GM13977 (cell line): ENCODE measurements around the gene LMNTD1.

Experiments used
- DNase-seq: peaks from one replicate; pipeline ENCODE4 v3.0.0; 2012; ENCODE audit warnings: low spot score
- in situ Hi-C: fragments of 300-500 bp; cut with MboI; formaldehyde crosslinking; loops from one replicate; pipeline ENCODE4 v1.12.0; 2022; ENCODE audit warnings: low sequenced_read_pairs, low pct_unique_long_range_greater_than_20kb, mixed read lengths, inconsistent platforms; ENCODE audit not compliant: unreplicated experiment
- TF ChIP-seq, protein P1 (sequence below): IDR thresholded peaks from 2 replicates; pipeline ENCODE4 v1.5.1; 2012; ENCODE audit warnings: mild to moderate bottlenecking, control low read depth; ENCODE audit not compliant: insufficient read depth; ENCODE audit errors: extremely low read depth, missing control alignments

LMNTD1 gene

DNA sequence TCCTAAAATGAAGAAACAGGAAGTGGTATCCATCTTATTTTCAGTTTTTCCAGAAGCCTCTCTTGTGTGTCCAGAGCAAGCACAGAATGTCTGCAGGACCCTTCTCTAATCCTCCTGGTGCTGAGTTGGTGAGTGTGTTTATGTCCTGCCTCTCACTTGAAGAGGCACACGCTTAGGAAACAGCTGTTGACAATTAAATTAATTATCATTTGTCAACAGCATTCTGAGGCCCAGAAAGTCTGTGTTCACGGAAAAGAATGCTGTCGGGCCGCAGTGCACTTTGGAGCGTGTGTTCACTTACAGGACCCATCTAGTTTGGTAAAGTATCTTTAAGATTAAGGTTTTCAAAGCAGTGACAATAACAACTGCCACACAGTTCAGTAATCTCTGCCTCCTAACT, 70.5 kb downstream of the LMNTD1 start:
- TF ChIP-seq, protein P1, sequence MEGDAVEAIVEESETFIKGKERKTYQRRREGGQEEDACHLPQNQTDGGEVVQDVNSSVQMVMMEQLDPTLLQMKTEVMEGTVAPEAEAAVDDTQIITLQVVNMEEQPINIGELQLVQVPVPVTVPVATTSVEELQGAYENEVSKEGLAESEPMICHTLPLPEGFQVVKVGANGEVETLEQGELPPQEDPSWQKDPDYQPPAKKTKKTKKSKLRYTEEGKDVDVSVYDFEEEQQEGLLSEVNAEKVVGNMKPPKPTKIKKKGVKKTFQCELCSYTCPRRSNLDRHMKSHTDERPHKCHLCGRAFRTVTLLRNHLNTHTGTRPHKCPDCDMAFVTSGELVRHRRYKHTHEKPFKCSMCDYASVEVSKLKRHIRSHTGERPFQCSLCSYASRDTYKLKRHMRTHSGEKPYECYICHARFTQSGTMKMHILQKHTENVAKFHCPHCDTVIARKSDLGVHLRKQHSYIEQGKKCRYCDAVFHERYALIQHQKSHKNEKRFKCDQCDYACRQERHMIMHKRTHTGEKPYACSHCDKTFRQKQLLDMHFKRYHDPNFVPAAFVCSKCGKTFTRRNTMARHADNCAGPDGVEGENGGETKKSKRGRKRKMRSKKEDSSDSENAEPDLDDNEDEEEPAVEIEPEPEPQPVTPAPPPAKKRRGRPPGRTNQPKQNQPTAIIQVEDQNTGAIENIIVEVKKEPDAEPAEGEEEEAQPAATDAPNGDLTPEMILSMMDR: no peak
- no peak for DNase-seq
- in situ Hi-C loops: no loop called here

GRCh38 chr12:25480145-25480544, 72.9 kb downstream of the LMNTD1 start:
- in situ Hi-C loops: no loop called here
- no peak for DNase-seq
- TF ChIP-seq, protein P1: no peak

- in situ Hi-C loops: no loop called here
- TF ChIP-seq, protein P1: no peak
These were observed 75.9 kb downstream of the LMNTD1 start for GRCh38 chr12:25477217-25477616.

DNA sequence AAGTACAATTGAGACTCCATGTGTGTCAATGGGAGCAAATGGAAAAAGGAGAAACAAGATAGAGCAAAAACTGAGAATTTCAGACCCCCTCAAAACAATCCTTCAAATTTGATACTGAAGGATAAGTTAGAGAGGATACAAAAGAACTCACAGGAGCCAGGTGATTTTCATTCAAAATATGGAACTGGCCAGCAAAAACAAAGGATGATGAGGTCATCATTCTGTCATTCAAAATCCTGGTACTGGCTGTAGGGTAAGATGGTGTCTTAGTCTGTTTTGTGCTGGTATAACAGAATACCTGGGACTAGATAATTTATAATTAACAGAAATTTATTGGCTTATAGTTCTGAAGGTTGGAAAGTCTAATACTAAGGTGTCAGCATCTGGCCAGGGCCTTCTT, 80.6 kb downstream of the LMNTD1 start:
- in situ Hi-C loops: no loop called here
- TF ChIP-seq, protein P1: no peak
- no peak for DNase-seq

More at GRCh38 chr12:25477217-25477616, 75.9 kb downstream of the LMNTD1 start:
- DNase-seq: no peak

DNA sequence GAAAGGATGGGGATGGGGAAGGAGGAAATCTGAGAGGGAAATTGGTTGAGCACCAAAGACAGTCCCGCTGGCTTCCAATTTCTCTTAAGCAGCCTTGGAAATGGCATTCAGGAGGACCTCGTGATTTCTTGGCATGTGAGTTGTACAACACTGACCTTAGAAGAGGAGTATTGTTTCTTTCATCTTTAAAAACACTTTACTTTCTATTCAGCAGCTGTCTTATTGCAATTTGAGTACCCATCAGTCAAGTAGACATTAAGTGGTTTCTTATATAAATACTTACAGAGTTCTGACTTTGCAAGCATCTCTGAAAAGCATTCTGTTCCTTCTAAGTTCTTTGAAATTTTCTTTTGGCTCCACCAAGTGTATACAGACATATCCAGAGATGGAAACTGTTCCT, 83.2 kb downstream of the LMNTD1 start:
- in situ Hi-C loops: no loop called here
- no peak for DNase-seq
- TF ChIP-seq, protein P1: no peak

GRCh38 chr12:25469368-25469767, 83.7 kb downstream of the LMNTD1 start:
- TF ChIP-seq, protein P1: no peak
- no peak for DNase-seq
- in situ Hi-C loops: no loop called here

- TF ChIP-seq, protein P1: no peak
- DNase-seq: no peak
- in situ Hi-C loops: no loop called here
These were observed 89.6 kb downstream of the LMNTD1 start for GRCh38 chr12:25463521-25463920.
